Measurements from ENCODE around the gene NALCN.

The NALCN gene

GRCh38 chr13:101204270-101205020 is 211.9 kb downstream of the NALCN start:
- DNase-seq (ENCODE audit: low read depth): no peak

GRCh38 chr13:101202590-101202989 is 213.7 kb downstream of the NALCN start:
- DNase-seq (ENCODE audit: low read depth): no peak

- DNase-seq (ENCODE audit: low read depth): no peak
These were observed 225.3 kb downstream of the NALCN start for GRCh38 chr13:101190976-101191375.

DNA sequence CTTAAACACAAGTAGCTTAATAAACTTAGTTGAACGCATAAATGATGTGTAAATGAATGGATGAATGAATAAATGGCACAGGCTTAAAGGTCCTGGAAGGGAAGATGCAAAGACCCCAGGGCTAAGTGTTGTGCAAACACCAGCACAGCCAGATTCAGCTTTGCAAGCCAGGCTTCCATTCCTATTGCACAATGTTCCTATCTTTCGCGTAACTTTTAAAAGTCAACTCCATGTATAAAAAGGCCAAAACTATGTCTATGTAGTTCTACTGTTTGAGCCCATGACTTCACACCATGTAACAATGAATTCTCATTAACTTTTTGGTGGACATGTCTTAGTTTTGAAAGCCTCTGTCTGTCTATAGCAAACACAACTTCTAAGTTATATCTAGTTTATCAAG is 226.0 kb downstream of the NALCN start:
- no peak for DNase-seq (ENCODE audit: low read depth)

DNA sequence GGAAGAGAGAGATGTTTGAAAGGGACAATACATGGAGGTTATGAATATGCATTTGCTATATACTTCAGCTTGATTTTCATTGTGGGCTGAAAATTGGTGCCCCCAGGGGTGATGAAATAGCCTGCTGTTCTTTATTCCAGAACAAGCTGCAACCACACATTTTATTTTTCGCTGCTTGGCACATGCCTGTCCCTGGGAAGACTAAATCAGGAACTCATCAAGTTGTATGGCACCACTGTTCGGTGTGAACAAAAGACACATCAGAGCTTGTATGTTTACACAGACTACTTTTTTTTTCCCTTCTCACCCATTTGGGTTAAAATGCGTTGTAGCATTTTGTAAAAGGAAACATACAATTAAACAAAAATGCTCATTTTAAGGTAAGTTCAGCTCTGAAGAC is 230.7 kb downstream of the NALCN start:
- no peak for DNase-seq (ENCODE audit: low read depth)

DNA sequence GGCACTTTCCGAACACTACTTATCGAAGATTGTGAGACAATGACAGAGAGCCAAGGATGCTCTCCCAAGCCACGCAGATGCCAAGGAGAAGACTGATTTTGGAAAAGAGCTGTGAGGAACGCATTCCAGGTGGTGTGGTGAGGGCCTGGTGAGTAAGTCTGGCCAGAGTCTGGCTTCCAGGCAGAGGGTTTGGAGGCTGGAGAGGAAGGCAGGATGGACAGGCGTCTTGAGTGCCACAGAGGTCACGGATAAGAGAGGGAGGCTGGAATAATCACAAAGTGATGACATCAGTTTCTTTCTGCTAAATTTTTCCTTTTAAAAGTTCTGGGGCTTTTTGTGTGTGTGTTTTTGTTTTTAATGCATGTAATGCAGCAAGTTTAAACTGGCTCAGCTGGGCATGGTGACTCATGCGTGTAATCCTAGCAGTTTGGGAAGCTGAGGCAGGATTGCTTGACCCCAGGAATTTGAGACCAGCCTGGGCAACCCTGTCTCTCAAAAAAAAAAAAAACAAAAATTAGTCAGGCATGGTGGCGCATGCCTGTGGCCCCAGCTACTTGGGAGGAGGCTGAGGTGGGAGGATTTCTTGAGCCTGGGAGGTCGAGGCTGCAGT is 235.1 kb downstream of the NALCN start:
- DNase-seq (ENCODE audit: low read depth): no peak

- DNase-seq (ENCODE audit: low read depth): no peak
These were observed 237.3 kb downstream of the NALCN start for GRCh38 chr13:101179021-101179420.

- DNase-seq (ENCODE audit: low read depth): no peak
These were observed 237.9 kb downstream of the NALCN start for GRCh38 chr13:101178406-101178805.

DNA sequence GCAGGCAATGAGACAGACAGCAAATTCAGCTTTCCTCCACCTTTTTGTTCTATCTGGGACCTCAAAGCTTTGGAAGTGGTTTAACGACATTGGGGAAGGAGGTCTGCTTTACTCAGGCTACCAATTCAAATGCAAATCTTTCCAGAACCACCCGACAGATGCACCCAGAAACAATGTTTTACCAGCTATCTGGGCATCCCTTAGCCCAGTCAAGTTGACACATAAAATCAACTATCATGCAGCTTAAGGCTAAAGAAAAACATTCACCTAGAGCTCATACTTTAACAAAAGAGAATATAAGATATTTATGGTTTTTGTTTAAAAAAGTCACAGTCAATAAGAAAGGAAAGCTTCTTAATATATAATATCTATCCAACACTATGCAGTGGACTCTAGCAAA is 246.0 kb downstream of the NALCN start:
- no peak for DNase-seq (ENCODE audit: low read depth)

- no peak for DNase-seq (ENCODE audit: low read depth)
These were observed 259.0 kb downstream of the NALCN start for GRCh38 chr13:101157261-101157660.

GRCh38 chr13:101155920-101156319 is 260.4 kb downstream of the NALCN start:
- DNase-seq (ENCODE audit: low read depth): no peak

DNA sequence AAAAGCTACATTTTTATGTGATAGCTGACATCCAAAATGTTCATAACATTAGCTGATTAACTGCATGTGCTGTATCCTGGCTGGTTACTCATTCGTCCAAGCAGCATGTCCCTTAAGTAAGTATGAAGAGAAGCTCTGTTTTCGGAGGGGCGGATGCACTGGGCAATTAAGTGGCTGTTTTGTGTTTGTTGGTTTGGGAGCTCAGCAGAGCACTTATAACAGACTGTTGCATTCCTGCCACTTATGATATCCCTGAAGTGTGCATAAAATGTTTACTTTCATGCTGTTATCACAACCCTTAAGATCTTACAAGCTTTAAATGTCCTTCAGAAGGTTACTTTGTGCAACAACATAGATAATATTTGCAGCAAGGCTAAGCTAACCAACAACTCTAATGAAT is 264.1 kb downstream of the NALCN start:
- DNase-seq (ENCODE audit: low read depth): no peak

DNA sequence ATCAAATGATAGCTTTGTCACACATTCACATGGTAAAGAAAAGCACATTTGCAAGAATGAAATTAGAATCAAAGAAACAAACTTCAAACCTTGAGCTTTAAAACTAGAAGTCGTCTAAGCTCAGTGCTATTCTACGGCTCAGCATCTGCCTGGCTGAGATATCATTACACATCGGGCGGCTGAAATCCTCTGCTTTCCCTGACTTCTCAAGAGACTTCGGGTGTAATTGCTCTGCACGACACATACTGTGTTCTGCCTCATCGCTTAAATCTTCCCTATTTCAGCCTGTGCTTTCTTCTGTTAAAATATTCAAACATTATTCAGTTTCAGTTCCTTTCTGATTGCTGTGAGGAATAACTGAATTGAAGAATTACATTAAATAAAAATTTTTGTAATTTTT is 265.3 kb downstream of the NALCN start:
- no peak for DNase-seq (ENCODE audit: low read depth)

DNA sequence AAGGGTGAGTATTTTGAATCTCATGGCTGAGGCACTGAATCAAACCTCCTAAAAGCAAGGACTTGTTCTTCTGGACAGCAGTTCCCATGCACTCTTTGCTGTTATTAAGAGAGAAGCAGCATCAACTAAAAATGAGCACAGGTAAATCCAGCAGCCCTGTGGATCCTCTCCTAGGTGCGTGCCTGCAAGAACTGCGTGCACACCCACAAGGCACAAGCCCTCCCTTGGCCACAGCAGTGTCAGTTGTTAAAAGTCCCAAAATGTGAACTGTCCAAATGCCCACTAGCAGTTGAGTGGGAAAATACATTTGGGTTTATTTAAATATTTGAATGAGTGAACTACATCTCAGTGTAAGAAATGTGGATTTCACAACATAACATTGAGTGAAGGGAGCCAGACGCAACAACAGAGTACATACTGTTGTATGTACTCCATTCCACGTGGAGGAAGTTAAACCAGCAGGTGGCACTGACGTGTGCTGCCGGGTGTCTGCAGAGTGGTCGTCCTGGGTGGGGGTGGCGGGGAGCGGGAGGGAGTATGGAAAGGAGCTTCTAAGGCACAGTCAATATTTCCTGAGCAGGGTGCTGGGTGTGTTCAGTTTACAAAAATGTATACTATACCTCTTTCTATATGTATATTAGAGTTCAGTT is 266.4 kb downstream of the NALCN start:
- DNase-seq (ENCODE audit: low read depth): no peak

DNA sequence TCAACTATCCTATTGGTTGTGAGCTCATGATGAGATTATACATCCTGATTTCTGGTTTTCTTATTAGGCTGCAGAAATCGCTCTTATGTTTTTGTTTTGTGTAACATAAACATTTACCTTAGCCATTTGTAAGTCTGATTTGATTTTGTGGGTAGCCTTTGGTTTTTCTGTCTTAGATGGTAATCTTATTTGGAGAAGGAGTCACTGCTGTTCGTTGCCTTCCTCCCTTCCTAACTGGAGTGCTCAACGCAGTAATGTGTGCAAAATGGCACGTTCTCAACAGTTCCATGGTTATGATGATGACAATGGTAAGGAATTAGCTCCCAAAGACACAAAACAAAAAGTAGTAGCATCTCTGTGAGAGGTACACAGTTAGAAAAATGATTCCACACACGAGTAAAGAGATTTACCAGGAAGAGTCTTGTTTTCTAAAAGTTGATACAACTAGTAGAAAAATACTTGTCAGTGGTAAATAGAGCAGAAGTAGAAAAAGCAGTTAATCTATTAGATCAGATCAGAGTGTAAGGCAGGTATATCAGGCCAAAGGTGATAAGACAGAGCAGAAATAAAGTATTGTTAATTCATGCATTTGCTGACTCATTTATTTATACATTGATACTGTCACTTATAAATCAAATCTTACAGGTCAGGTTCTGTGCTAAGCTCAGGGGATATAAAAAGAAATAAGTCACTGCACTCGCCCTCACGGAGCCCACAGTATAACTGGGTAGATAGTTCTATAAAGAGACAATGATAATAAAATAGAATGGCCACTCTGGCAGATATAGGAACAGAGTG is 270.0 kb downstream of the NALCN start:
- no peak for DNase-seq (ENCODE audit: low read depth)

DNA sequence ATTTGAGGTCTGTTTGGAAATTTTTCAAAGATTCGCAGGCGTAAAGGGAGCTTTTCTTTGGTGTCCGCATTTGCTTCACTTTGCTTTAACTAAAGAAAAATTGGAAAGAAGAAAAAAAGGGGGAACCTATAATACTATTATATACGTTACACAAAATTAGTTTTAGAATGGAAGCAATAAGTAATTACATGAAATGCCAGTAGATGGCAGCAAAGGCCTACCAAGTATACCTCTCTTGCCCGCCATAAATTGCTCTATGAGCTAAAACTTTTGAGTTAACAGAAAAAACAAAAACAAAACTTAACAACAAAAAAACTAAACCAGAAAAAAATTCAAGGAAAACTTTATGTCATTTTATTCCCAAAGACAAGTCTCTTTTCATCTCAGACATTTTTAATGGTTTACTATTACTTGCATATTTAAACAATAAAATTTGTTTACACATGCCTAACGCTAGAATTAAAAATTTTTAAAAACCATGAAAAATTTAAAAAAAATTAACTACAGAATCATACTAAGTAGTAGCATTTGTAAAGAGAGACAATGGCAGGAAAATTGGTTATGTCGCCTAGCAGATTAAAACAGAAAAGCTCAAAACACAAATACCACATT is 271.4 kb downstream of the NALCN start:
- no peak for DNase-seq (ENCODE audit: low read depth)

DNA sequence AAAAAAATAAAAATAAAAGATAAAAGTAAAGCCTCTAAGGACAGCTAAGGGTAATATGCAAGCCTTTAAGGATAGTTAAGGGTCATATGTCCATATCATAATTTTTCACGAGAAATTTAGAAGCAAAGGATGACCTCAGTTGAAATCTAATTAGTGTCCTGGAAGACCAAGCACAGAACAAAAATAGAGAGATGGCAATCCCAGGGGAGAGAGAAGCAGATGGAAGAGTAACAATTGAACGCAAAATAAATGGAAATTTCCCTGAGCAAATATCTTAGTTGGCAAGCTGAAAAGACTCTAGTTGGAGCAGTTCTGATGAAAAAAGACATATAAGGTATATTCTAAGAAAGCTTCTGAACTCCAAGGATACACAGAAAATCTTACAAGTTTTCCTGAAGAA is 275.4 kb downstream of the NALCN start:
- DNase-seq (ENCODE audit: low read depth): no peak

- no peak for DNase-seq (ENCODE audit: low read depth)
These were observed 276.1 kb downstream of the NALCN start for GRCh38 chr13:101140087-101140770.

GRCh38 chr13:101139081-101139480 is 277.2 kb downstream of the NALCN start:
- no peak for DNase-seq (ENCODE audit: low read depth)

DNA sequence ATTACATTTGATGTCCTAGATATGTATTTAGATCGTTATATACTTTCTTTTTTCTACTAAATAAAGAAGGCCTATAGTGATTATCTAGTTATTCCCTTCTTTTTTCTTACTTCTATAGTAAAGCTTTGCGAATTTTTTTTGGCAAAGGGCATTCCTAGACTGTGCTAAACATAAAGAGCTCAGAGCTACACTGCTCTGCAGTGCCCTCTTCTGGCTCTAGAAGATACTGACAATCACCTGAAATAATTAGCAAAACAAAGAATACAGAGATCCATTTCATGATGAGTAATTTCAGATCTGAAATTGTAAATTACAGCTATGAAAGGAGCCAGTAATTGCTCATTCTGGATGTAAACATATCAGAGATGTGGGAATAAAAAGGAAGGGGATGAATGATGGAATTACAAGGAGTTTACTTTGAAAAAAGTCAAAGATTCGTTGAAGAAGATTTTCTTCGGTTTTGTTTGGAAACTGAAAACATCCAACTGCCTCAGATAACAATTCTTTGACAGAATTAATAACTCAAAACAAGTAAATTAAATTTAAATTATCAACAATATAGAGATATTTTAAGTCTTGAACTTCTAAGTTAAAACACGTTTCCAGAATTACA is 288.5 kb downstream of the NALCN start:
- no peak for DNase-seq (ENCODE audit: low read depth)

DNA sequence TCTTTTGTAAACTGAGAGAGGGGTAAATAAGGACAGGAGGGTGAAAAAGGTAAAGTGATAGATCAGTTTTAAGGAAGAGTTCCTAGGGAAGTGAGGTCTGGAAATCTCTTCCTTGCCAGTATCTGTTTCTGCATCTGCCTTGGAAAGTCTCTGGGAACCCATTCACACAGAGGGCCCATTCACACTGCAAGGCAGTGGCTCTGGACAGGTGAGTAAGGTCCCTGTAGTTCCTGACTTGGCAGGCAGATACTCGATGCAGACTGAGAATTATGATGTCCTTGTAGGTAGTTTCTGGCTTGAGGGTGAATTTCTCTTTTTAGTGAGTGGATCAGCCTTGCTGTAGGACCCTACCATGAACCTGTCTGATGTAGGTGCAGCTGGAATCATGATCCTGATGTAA is 293.3 kb downstream of the NALCN start:
- DNase-seq (ENCODE audit: low read depth): no peak
